Psoas muscle (tissue), 8 donors: ENCODE measurements around the gene BCAS3. TPM values are rescaled to one million over a fixed set of nuclear protein-coding genes. Genes with fewer than 3 reads are reported as not detected.

Experiments used
- ATAC-seq, 4 donors: fragments of 200-7000 bp; cut with Tn5 transposase; one replicate each; pipeline ENCODE4 v1.9.1; 2020; ENCODE audit warnings: moderate library complexity in 3 of 4, mild to moderate bottlenecking in 2 of 4
- DNase-seq, 2 donors: peaks; one replicate each; pipeline ENCODE4 v3.0.0-alpha.2; 2020
- H3K27ac ChIP-seq: fragments of 200-600 bp; one replicate; pipeline ENCODE4 v1.8.0; 2022
- H3K27me3 ChIP-seq, 3 donors: fragments of 200-600 bp in 1 of 3; one replicate each; pipeline versions ENCODE4 v1.6.1 to v1.8.0; 2013 to 2022; ENCODE audit warnings: low read length in 2 of 3, mild to moderate bottlenecking in 2 of 3, moderate library complexity in 1 of 3; ENCODE audit not compliant: insufficient read depth in 3 of 3
- H3K36me3 ChIP-seq, 2 donors: fragments of 200-600 bp in 1 of 2; one replicate each; pipeline versions ENCODE4 v1.6.1 to v1.8.0; 2013 to 2022; ENCODE audit warnings: low read depth in 1 of 2, mild to moderate bottlenecking in 1 of 2, moderate library complexity in 1 of 2; ENCODE audit not compliant: insufficient read depth in 1 of 2
- H3K4me1 ChIP-seq: fragments of 200-600 bp; one replicate; pipeline ENCODE4 v1.8.0; 2022
- H3K4me3 ChIP-seq: fragments of 200-600 bp; one replicate; pipeline ENCODE4 v1.8.0; 2022; ENCODE audit warnings: mild to moderate bottlenecking
- H3K9me3 ChIP-seq: fragments of 200-600 bp; one replicate; pipeline ENCODE4 v1.8.0; 2022
- CTCF ChIP-seq: fragments of 200-600 bp; IDR thresholded peaks from one replicate; pipeline ENCODE4 v1.8.0; 2022; ENCODE audit warnings: antibody characterized with exemption
- WGBS, 3 donors: extraction: QIAGEN DNeasy Blood & Tissue Kit; methylation state at CpG; one replicate each; pipeline versions ENCODE4 v1.1.6 to v1.1.7; 2013; 5-methylcytosine and 5-hydroxymethylcytosine counted together
- intact Hi-C, 2 donors: fragments of 100-400 bp; cut with DNase I; formaldehyde crosslinking; loops; one replicate each; pipeline versions ENCODE4 v1.11.0 to v1.14.2; 2022
- polyA plus RNA-seq, 3 donors: library from polyadenylated mRNA; stranded (reverse); fragments of 200-250 nt; gene quantifications; one replicate each; pipeline ENCODE4 v1.2.3, GENCODE V29; 2013
- total RNA-seq, 4 donors: library from RNA; stranded (reverse); fragmentation: NEBNext Ultra II Directional in 2 of 4; extraction: Animal tissue kit (Norgen Biotek cat#: 25700) in 2 of 4; gene quantifications; one replicate each; pipeline versions ENCODE4 v1.2.1 to v1.2.4, GENCODE V29; 2021 to 2023
- donor health status: healthy with polysubstance abuse.
- donor health status: DM: no; HTN: no; CAD: no; lungs with moderate emphysema.
- donor health status: Bipolar disorder and iron deficiency.
- donor health status: healthy.
- donor health status: DM: yes; HTN: yes; CAD: no.
- donor health status: DM: no; HTN: no; CAD: no.
- donor health status: DM: no; HTN: no; CAD: no.
- donor health status: DM: yes; HTN: yes; CAD: no.

BCAS3 gene
- total and polyA plus RNA-seq, 7 donors = 2.4 to 28.8 (median 15.0) TPM

DNA sequence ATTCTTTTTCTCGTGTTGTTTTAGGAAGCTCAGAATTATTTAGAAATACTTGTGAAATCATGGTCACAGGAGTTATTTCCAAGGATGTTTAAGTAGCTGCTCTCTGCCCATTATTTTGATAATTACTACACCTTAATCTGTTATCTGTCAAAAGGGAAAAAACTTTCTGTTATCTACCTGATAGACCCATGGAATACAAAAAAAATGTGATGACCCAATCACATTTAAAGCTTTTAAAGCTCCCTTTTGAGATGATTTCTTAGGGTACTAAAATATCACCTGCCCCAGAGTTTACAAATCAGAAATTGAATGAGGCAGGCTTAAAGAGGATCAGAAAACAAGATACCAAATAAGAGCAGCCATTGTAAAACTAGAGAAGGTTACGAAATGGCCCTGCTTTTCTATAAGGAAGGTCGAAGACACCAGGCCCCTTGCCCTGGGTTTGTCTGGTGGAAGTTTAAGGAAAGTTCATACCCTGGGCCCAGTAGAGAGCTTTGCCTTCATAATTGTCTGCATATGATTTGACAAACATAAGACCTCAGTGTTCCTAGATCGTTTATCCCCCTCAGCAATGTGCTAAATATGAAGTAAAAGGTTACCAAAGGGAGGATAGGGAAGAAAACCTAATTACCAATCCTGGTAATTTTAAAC lies 572.1 kb downstream of the BCAS3 start:
- ATAC-seq = no peak
- DNase-seq = no peak
- 84 to 92% (median 90%) methylated on average over 4 of the region's 4 CpGs for WGBS, 3 donors
- Histone ChIP-seq H3K27me3 (no peaks in the 10 kb centered on the region), H3K9me3 (no peaks in the 10 kb centered on the region), H3K4me3 (no peak overlapping the region), H3K4me1 (peaks cover 13% of the 10 kb centered on the region), H3K27ac (peak overlapping the region; percentile 7), H3K36me3 (no peaks in the 10 kb centered on the region)
- no peak for TF ChIP-seq CTCF
- intact Hi-C loops = no loop called here

DNA sequence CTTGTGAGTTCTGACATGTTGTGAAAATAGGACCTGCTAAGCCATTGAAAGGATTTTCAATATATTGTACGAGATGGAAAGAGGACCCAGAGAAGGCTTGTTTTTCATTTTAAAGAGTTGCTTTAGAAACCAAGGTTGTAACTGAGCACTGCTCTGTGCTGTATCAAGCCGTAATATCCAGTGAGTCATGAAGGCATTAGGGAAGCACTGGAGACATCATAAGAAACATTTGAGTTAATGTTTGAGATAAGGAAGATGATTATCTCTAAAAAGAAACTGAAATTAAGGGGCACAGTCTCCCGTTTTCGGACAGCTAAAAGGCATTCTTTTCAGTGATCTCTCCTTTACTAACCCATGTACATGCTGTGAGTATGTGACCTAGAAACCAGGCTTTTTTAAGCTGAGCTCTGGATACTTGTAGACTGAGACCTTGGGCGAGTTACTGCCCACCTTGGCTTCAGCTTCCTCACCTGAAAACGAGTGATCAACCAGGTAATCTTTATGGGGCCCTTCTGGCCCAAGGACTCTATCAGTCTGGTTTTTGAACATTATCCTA lies 572.8 kb downstream of the BCAS3 start:
- intact Hi-C loops = no loop called here
- Histone ChIP-seq H3K9me3 (no peaks in the 10 kb centered on the region), H3K27ac (peak overlapping the region; percentile 50), H3K4me1 (peaks cover 13% of the 10 kb centered on the region), H3K27me3 (no peaks in the 10 kb centered on the region), H3K36me3 (no peaks in the 10 kb centered on the region), H3K4me3 (no peak overlapping the region)
- WGBS, 3 donors = 74 to 89% (median 78%) methylated on average over 6 of the region's 6 CpGs
- ATAC-seq = no peak
- TF ChIP-seq CTCF = no peak
- DNase-seq = no peak

DNA sequence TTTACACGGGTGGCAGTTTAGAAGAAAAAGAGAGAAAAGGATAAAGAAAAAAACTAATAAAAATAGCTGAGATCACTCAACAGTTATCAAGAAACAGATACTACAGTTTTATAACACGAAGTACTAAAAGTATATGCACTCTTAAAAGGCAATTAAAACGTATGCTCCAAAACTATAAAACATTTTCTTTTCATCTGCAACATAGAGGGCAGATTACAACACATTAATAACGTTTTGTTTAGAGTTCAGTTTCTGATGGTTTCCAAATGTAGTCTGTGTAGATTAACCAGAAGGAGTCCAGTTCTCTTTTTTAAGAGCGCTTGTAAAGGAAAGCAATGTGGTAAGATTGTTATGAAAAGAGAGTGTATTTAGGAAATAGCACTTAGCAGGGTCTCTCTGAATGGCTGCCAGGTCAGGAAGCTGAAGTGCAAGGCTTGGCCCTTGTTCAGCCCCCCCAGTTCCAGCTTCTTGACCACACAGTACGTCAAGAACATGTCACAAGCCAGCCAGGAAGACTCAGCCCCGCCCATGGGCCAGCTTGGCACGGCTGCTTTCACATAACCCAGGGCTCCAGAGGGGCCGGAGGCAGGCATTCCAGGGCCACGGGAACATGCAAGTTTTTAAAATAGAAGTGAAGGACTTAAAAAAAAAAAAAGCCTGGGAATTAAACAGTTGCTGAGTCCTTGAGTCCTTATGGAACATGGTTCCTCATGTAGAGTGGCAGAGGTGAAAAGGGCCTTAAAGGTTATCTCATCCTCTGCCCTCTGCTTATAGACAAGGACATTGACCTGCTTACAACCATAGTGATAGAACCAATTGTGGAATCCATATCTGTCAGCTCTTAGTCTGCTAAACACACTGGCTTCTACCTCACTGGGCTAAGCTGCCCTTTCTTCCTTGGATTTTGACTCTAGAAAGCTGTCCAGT lies 574.6 kb downstream of the BCAS3 start:
- 31 to 43% (median 34%) methylated on average over 10 of the region's 10 CpGs for WGBS, 3 donors
- no peak for TF ChIP-seq CTCF
- peak; percentile 86 to 88 for DNase-seq
- H3K36me3 ChIP-seq = no peaks in the 10 kb centered on the region
- H3K9me3 ChIP-seq = no peaks in the 10 kb centered on the region
- no peak overlapping the region for H3K4me3 ChIP-seq
- peak; percentile 56 to 79 (median 76) for ATAC-seq
- intact Hi-C loops = no loop called here
- H3K27ac ChIP-seq = peak overlapping the region; percentile 52
- peaks cover 13% of the 10 kb centered on the region for H3K4me1 ChIP-seq
- no peaks in the 10 kb centered on the region for H3K27me3 ChIP-seq

- H3K9me3 ChIP-seq = no peaks in the 10 kb centered on the region
- H3K36me3 ChIP-seq = no peaks in the 10 kb centered on the region
- H3K4me1 ChIP-seq = peaks cover 13% of the 10 kb centered on the region
- ATAC-seq = peak; percentile 36 to 82 (median 60)
- DNase-seq = peak; percentile 57 to 63
- WGBS, 3 donors = 31 to 66% (median 42%) methylated on average over 3 of the region's 3 CpGs
- intact Hi-C loops = no loop called here
- H3K4me3 ChIP-seq = no peak overlapping the region
- H3K27ac ChIP-seq = no peak overlapping the region
- TF ChIP-seq CTCF = no peak
- no peaks in the 10 kb centered on the region for H3K27me3 ChIP-seq
Observed at GRCh38 chr17:61253362-61253761, 575.7 kb downstream of the BCAS3 start.
